ENCODE data around the gene SEC11A.

DNA sequence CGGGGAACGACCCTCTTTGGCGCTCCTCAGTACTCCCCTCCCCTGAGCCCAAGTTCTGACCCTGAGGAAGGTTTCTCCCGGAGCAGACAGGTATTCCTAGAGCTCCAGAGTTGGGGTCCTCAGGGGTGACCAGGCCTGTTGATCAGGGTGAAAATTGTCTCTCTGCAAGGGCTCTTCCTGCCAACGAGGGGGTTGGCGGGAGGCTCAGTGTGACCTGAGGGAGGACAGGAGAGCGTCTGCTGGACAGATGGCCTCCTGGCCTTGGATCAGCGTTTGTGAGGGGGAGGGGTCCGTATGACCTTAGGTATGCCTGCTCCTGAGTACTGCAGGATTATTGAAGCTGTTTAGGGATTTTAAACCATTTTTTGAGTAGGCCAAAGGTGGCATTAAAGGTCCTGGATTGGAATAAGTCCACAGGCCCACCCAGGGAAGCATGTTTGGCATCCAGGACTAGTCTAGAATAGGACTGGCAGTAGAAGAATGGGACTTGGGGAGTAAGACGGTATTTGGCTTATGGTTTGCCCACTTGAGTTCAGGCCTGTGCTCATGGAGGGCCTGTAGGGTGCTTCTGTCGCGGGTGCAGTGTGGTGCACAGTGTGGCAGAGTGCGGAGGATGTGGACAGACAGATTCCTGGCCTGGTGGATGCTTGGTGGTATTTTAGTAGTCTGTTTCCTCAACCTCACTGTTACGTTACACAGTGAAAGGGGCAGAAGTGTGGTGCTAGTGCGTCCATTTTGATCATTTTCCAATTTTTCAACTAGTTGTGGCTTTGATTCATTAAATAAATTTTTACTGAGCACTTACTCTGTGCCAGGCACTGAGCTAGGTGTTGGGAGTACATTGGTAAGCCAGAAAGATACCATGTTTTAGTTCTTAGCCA is 33.4 kb upstream of the SEC11A start:
- TF ChIP-seq MXI1 (conservative IDR thresholded peaks at IDR 0.05; ENCODE audit: poor library complexity, severe bottlenecking) (no peak), CTCF (IDR thresholded peaks at IDR 0.05; ENCODE audit: poor library complexity, severe bottlenecking) (no peak), POLR2AphosphoS5 (IDR thresholded peaks at IDR 0.05) (no peak), EP300 (conservative IDR thresholded peaks at IDR 0.05; ENCODE audit: poor library complexity, severe bottlenecking) (no peak), TAF1 (IDR thresholded peaks at IDR 0.05; ENCODE audit: low read depth) (no peak), RAD21 (conservative IDR thresholded peaks at IDR 0.05) (no peak), SMC3 (conservative IDR thresholded peaks at IDR 0.05; ENCODE audit: poor library complexity) (no peak)
